NT2/D1 (cell line): ENCODE data around the gene CD96.

Experiments
- DNase-seq: peaks from one replicate; pipeline ENCODE4 v3.0.0-alpha.2; 2011; ENCODE audit warnings: low read depth, low spot score
- H3K27me3 ChIP-seq: 2 replicates; pipeline ENCODE4 v1.6.0; 2011; ENCODE audit warnings: mild to moderate bottlenecking; ENCODE audit not compliant: insufficient read length, insufficient read depth
- H3K36me3 ChIP-seq: 2 replicates; pipeline ENCODE4 v1.6.1; 2011; ENCODE audit warnings: mild to moderate bottlenecking, low read length, mixed read lengths; ENCODE audit not compliant: insufficient read depth, insufficient read length
- H3K4me1 ChIP-seq: 2 replicates; pipeline ENCODE4 v1.5.1; 2011; ENCODE audit not compliant: insufficient read depth, insufficient read length
- H3K4me3 ChIP-seq: 2 replicates; pipeline ENCODE4 v1.5.1; 2011; ENCODE audit warnings: low read depth; ENCODE audit not compliant: insufficient read length
- H3K9ac ChIP-seq: 2 replicates; pipeline ENCODE4 v1.6.0; 2011; ENCODE audit warnings: low read depth; ENCODE audit not compliant: insufficient read length
- H3K9me3 ChIP-seq: 2 replicates; pipeline ENCODE4 v1.5.1; 2011; ENCODE audit warnings: mild to moderate bottlenecking, low read length; ENCODE audit not compliant: insufficient read depth
- SUZ12 ChIP-seq: IDR thresholded peaks from 2 replicates; pipeline ENCODE4 v1.6.1; 2011; ENCODE audit not compliant: insufficient read length, insufficient read depth; ENCODE audit errors: extremely low read depth
- YY1 ChIP-seq: IDR thresholded peaks from 2 replicates; pipeline ENCODE4 v1.6.1; 2011; ENCODE audit not compliant: insufficient read length, insufficient read depth
- ZNF274 ChIP-seq: IDR thresholded peaks from 2 replicates; pipeline ENCODE4 v1.6.1; 2011; ENCODE audit warnings: mild to moderate bottlenecking, low read depth, low read length

The CD96 gene

DNA sequence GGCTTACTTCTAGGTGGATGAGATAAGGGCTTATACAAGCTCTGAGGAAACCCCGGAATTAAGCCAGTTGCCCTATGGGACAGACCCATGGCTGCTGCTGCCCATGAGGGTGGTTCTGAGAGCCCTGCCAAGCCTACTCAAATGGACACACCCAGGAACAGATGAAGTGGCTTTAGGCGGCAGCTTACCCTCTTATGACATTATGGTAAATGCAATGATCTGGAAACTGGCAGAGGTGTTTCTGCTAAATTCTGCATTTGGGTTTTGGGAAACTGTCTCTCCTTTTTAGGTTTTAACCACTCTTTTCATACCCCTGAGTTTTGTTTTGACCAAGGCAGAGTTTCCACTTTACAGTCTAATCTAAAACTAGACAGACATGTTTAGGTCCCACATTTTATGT is 62.1 kb downstream of the CD96 start:
- Histone ChIP-seq H3K4me1 (no peaks in the 10 kb centered on the region), H3K36me3 (no peaks in the 10 kb centered on the region), H3K4me3 (no peak overlapping the region), H3K9ac (no peak overlapping the region), H3K9me3 (no peaks in the 10 kb centered on the region; the same call in 1 of the 2 replicates), H3K27me3 (no peaks in the 10 kb centered on the region)
- DNase-seq, result no peak
- no peak for TF ChIP-seq YY1
- TF ChIP-seq SUZ12, result no peak
- TF ChIP-seq ZNF274, result no peak

DNA sequence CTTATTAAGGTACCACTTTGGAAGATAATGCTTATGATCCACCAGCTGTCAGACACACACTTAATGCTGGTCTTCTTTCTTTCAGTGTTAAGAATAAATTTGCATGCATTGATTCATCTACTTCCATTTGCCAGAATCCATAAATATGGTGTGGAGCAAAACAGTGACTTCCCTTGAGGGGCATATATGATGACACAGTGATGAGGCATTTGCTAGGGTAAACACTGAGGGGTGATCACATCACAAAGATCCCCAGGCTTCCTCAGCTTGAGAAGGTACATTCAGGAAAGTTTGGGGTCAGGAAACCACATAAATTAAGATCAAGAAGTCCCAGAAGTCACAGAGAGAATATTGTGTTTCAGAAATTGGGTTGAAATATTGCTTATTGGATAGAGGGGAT is 63.0 kb downstream of the CD96 start:
- no peak overlapping the region for H3K9ac ChIP-seq
- no peaks in the 10 kb centered on the region for H3K4me1 ChIP-seq
- H3K9me3 ChIP-seq, result no peaks in the 10 kb centered on the region; the same call in 1 of the 2 replicates
- H3K4me3 ChIP-seq, result no peak overlapping the region
- no peaks in the 10 kb centered on the region for H3K36me3 ChIP-seq
- TF ChIP-seq YY1 (no peak), SUZ12 (no peak), ZNF274 (no peak)
- no peaks in the 10 kb centered on the region for H3K27me3 ChIP-seq
- DNase-seq, result no peak

DNA sequence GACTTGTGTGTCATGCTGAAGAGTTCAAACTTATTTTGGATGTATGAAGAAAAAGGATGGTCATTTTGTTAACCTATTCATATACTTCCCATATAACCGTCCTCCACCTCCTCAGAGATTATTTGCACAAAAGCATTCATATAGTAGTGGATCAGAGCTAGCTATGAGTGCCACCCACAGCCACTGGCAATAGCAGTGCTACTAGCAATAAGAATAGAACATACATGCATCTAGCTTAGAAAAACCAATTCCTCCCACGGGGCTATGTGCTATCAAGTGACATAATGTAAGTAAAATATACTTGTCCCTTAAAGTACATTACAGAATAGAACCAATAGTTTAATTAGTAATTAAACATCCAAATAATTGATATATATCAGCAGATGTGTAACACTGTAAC is 63.5 kb downstream of the CD96 start:
- Histone ChIP-seq H3K4me1 (no peaks in the 10 kb centered on the region), H3K9ac (no peak overlapping the region), H3K36me3 (no peaks in the 10 kb centered on the region), H3K9me3 (no peaks in the 10 kb centered on the region; the same call in 1 of the 2 replicates), H3K27me3 (no peaks in the 10 kb centered on the region), H3K4me3 (no peak overlapping the region)
- TF ChIP-seq YY1 (no peak), SUZ12 (no peak), ZNF274 (no peak)
- no peak for DNase-seq

DNA sequence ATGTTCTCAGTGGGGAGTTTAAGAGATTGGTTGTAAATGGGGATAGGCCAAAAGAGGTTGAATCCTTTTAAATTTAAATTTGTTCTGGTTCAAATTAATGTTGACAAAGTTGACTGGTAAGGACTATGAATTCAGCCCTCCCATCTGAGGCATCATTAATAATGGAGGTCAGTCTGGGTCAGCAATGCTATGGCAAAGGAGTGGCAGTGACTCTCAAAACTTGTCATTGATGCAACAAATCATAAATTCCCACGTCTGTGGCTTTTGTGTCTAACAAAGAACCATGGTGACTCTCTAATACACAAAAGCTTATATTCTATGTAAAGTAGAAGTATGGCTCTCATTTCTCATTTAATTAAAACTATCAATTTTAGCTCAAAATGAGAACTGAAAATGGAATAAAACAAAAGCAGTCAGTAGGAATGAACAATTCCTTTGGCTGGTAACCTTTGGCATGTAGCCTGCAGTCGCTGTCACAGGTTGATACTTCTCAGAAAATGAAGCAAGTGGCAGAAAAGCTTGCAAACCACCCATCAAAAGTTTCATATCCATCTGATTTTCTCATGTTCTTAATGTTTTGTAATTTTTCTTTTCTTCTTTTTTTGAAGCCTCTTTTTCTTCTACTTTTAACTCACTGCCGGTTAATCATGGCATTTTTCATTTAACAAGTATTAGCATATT is 65.4 kb downstream of the CD96 start:
- Histone ChIP-seq H3K9me3 (no peaks in the 10 kb centered on the region; the same call in 1 of the 2 replicates), H3K4me1 (no peaks in the 10 kb centered on the region), H3K27me3 (no peaks in the 10 kb centered on the region), H3K9ac (no peak overlapping the region), H3K36me3 (no peaks in the 10 kb centered on the region), H3K4me3 (no peak overlapping the region)
- no peak for TF ChIP-seq SUZ12
- no peak for DNase-seq

DNA sequence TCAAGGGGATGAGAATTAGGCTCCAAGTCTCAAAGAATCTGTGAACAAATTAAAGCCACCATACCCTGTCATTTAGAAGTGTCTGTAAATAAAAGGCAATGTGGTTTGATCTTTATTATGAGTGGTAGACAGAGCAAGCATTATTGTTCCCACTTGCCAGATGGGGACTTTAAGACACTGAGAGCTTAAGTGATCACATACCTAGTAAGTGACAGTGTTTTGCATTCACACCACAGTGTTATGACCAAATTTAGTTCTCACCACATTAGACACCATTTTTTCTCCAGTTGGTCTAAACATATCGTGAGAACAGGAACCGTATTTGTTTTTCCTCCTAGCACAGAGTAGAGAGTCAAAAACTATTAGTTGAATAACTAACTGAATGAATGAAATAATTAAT is 66.4 kb downstream of the CD96 start:
- H3K9me3 ChIP-seq, result no peaks in the 10 kb centered on the region; the same call in 1 of the 2 replicates
- H3K4me3 ChIP-seq, result no peak overlapping the region
- H3K27me3 ChIP-seq, result no peaks in the 10 kb centered on the region
- H3K9ac ChIP-seq, result no peak overlapping the region
- TF ChIP-seq ZNF274 (no peak), YY1 (no peak), SUZ12 (no peak)
- H3K4me1 ChIP-seq, result no peaks in the 10 kb centered on the region
- no peaks in the 10 kb centered on the region for H3K36me3 ChIP-seq
- no peak for DNase-seq

DNA sequence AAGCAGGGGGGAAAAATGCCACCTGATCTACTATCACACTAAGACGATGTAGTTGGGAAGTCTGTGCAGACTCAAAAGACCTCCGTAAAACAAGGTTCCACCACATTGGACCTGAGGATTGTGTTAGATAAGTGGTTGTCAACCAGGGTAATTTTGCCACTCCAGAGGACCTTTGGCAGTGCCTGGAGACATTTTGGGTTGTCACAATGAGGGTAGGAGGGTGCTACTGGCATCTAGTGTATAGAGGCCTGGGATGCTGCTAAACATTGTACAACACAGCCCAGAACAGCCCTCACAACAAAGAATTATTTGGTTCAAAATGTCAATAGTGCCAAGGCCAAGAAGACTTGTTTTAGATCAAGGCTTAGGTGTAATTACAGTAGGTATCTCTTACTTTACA is 67.7 kb downstream of the CD96 start:
- Histone ChIP-seq H3K9me3 (no peaks in the 10 kb centered on the region; the same call in 1 of the 2 replicates), H3K27me3 (no peaks in the 10 kb centered on the region), H3K4me3 (no peak overlapping the region), H3K36me3 (no peaks in the 10 kb centered on the region), H3K4me1 (no peaks in the 10 kb centered on the region), H3K9ac (no peak overlapping the region)
- TF ChIP-seq ZNF274 (no peak), YY1 (no peak), SUZ12 (no peak)
- DNase-seq, result no peak

DNA sequence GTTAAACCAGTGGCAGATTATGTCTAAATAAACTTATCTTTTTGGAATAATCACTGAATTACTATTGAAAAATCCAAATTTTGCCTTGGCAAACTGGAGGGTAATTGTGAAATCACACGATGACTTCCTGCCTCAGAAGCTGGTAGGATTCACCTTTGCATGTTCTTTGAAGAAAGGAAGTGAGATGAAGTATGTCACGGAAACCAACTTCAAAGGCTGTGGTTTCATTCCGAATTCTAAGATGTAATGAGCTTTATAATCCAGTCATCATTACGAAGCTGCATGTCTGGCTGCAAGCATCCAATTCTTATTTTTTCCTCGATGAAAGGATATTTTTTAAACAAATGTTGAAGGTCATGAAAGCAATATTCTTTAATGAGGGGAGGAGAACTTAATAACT is 68.2 kb downstream of the CD96 start:
- Histone ChIP-seq H3K9ac (no peak overlapping the region), H3K27me3 (no peaks in the 10 kb centered on the region), H3K9me3 (no peaks in the 10 kb centered on the region; the same call in 1 of the 2 replicates), H3K36me3 (no peaks in the 10 kb centered on the region), H3K4me1 (no peaks in the 10 kb centered on the region), H3K4me3 (no peak overlapping the region)
- TF ChIP-seq SUZ12 (no peak), ZNF274 (no peak), YY1 (no peak)
- DNase-seq, result no peak

DNA sequence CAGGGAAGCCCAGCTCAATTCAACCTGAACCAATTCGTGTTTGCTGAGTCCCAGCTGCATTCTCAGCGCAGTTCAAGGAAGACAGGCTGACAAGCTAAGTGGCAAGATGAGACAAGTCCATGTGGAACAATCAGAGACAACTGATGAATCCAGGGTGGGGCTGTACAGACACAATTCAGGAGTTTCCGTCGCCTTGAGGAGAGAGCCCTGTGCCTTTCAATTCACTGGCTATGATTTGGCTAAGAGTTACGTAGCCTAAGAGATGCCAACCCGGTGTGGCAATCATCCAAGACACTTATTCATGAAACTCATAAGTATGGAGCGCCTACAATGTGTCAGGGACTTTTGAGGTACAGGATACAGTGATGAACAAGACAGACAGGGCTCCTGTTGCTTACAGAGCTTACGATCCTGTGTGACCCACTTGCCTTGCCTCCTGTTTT is 68.6 kb downstream of the CD96 start:
- Histone ChIP-seq H3K27me3 (no peaks in the 10 kb centered on the region), H3K9ac (no peak overlapping the region), H3K4me1 (no peaks in the 10 kb centered on the region), H3K9me3 (no peaks in the 10 kb centered on the region; the same call in 1 of the 2 replicates), H3K36me3 (no peaks in the 10 kb centered on the region), H3K4me3 (no peak overlapping the region)
- DNase-seq, result no peak
- TF ChIP-seq YY1 (no peak), SUZ12 (no peak), ZNF274 (no peak)
